ENCODE results near the gene ACBD4.

DNA sequence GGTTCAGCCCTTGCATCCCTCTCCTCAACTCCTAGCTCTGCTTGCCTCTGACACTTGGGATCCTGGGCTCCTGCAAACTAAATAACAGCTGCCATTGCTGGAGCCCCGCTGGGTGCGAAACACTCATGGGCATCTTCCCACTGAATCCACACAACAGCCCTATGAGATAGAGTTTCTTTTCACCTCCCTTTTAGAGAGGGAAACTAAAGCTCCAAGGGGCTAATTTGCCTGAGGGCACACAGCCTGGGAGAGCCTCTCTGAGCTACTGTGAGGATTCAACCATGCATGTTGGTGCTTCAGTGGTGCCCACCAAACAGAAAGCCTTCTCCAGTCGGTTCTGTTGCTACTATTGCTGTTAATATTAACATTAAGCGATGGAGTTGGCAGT lies 4.0 kb downstream of the ACBD4 start:
- TF ChIP-seq, protein P1, sequence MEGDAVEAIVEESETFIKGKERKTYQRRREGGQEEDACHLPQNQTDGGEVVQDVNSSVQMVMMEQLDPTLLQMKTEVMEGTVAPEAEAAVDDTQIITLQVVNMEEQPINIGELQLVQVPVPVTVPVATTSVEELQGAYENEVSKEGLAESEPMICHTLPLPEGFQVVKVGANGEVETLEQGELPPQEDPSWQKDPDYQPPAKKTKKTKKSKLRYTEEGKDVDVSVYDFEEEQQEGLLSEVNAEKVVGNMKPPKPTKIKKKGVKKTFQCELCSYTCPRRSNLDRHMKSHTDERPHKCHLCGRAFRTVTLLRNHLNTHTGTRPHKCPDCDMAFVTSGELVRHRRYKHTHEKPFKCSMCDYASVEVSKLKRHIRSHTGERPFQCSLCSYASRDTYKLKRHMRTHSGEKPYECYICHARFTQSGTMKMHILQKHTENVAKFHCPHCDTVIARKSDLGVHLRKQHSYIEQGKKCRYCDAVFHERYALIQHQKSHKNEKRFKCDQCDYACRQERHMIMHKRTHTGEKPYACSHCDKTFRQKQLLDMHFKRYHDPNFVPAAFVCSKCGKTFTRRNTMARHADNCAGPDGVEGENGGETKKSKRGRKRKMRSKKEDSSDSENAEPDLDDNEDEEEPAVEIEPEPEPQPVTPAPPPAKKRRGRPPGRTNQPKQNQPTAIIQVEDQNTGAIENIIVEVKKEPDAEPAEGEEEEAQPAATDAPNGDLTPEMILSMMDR (IDR thresholded peaks at IDR 0.05): no peak
- TF ChIP-seq POLR2AphosphoS5 (IDR thresholded peaks at IDR 0.05) (no peak), POLR2A (IDR thresholded peaks at IDR 0.05) (no peak)

Measured in prostate gland (tissue), 2 donors.